HepG2 (cell line): ENCODE measurements around the gene TMEM80. TPM values are rescaled to one million over a fixed set of nuclear protein-coding genes. Genes with fewer than 3 reads are reported as not detected.

Experiments used
- BCL6 ChIP-seq: IDR thresholded peaks from 2 replicates; pipeline ENCODE4 v1.6.1; 2016; ENCODE audit warnings: missing genetic modification reagents, missing compliant biosample characterization
- CHD4 ChIP-seq: fragments of 200-600 bp; sonication (generic); IDR thresholded peaks from 2 replicates; pipeline ENCODE4 v1.7.0; 2017; ENCODE audit warnings: mild to moderate bottlenecking, low read length, borderline replicate concordance
- DNMT3B ChIP-seq: conservative IDR thresholded peaks from 2 replicates; pipeline ENCODE4 v1.6.1; 2016; ENCODE audit warnings: missing biosample characterization, control low read depth
- DZIP1 ChIP-seq: sonication (generic); formaldehyde crosslinking; IDR thresholded peaks from 2 replicates; pipeline ENCODE4 v1.5.0; 2020; ENCODE audit warnings: mild to moderate bottlenecking, missing genetic modification reagents
- FOXO4 ChIP-seq: sonication (generic); formaldehyde crosslinking; conservative IDR thresholded peaks from 2 replicates; pipeline ENCODE4 v1.8.1; 2023; ENCODE audit warnings: missing genetic modification reagents
- HMGA1 ChIP-seq: sonication (generic); formaldehyde crosslinking; conservative IDR thresholded peaks from 2 replicates; pipeline ENCODE4 v1.4.0; 2020; ENCODE audit warnings: missing genetic modification reagents
- HMGXB3 ChIP-seq: sonication (generic); formaldehyde crosslinking; IDR thresholded peaks from 2 replicates; pipeline ENCODE4 v1.4.0; 2020; ENCODE audit warnings: missing genetic modification reagents, borderline replicate concordance
- JDP2 ChIP-seq: sonication (generic); formaldehyde crosslinking; IDR thresholded peaks from 2 replicates; pipeline ENCODE4 v1.8.1; 2022; ENCODE audit warnings: missing genetic modification reagents, borderline replicate concordance
- KLF13 ChIP-seq: sonication (generic); formaldehyde crosslinking; IDR thresholded peaks from 2 replicates; pipeline ENCODE4 v1.4.0; 2020; ENCODE audit warnings: mild to moderate bottlenecking, missing genetic modification reagents
- MTERF4 ChIP-seq: sonication (generic); formaldehyde crosslinking; IDR thresholded peaks from 2 replicates; pipeline ENCODE4 v1.8.0; 2023; ENCODE audit warnings: mild to moderate bottlenecking, missing genetic modification reagents
- POLR2AphosphoS2 ChIP-seq: IDR thresholded peaks from 2 replicates; pipeline ENCODE4 v1.6.1; 2011; ENCODE audit warnings: low read depth, low read length, improper control_type of control experiment
- SOX5 ChIP-seq: IDR thresholded peaks from 2 replicates; pipeline ENCODE4 v1.6.1; 2016; ENCODE audit warnings: borderline replicate concordance
- SP2 ChIP-seq: sonication (generic); formaldehyde crosslinking; IDR thresholded peaks from 2 replicates; pipeline ENCODE4 v1.5.1; 2020; ENCODE audit warnings: mild to moderate bottlenecking, missing genetic modification reagents
- TEAD2 ChIP-seq: sonication (generic); formaldehyde crosslinking; IDR thresholded peaks from 2 replicates; pipeline ENCODE4 v1.9.0; 2021; ENCODE audit warnings: missing genetic modification reagents
- TOPORS ChIP-seq: sonication (generic); formaldehyde crosslinking; IDR thresholded peaks from 2 replicates; pipeline ENCODE4 v1.8.0; 2023; ENCODE audit warnings: mild to moderate bottlenecking, missing genetic modification reagents
- ZNF317 ChIP-seq: sonication (generic); formaldehyde crosslinking; IDR thresholded peaks from 2 replicates; pipeline ENCODE4 v1.5.0; 2020; ENCODE audit warnings: mild to moderate bottlenecking, missing genetic modification reagents
- ZNF335 ChIP-seq: sonication (generic); formaldehyde crosslinking; IDR thresholded peaks from 2 replicates; pipeline ENCODE4 v1.4.0; 2020; ENCODE audit warnings: missing genetic modification reagents
- ZNF446 ChIP-seq: sonication (generic); formaldehyde crosslinking; IDR thresholded peaks from 2 replicates; pipeline ENCODE4 v1.5.0; 2020; ENCODE audit warnings: mild to moderate bottlenecking, missing genetic modification reagents
- ZNF580 ChIP-seq: IDR thresholded peaks from 2 replicates; pipeline ENCODE4 v1.6.1; 2016; ENCODE audit warnings: low read depth, borderline replicate concordance
- ZNF766 ChIP-seq: sonication (generic); formaldehyde crosslinking; IDR thresholded peaks from 2 replicates; pipeline ENCODE4 v1.5.0; 2020; ENCODE audit warnings: missing genetic modification reagents, borderline replicate concordance
- ZNF878 ChIP-seq: sonication (generic); formaldehyde crosslinking; IDR thresholded peaks from 2 replicates; pipeline ENCODE4 v1.8.1; 2023; ENCODE audit warnings: mild to moderate bottlenecking, missing genetic modification reagents, moderate library complexity
- polyA plus RNA-seq, 8 experiments: library from polyadenylated mRNA; depleted of rRNA in 3 of 8; stranded (reverse) in 7 of 8; unstranded in 1 of 8; fragments of >200 nt; fragmentation: Illumina TruSeq in 4 of 8; extraction: Trizol in 4 of 8; gene quantifications; 2 replicates each; pipeline versions ENCODE4 v1.2.1 to v1.2.3, GENCODE V29; 2011 to 2016; ENCODE audit warnings: low read depth in 4 of 8, missing spikeins in 1 of 8, mixed read lengths in 1 of 8; ENCODE audit not compliant: insufficient read depth in 1 of 8
- total RNA-seq, 5 experiments: library from RNA; depleted of rRNA; stranded (reverse); fragments of >200 nt; fragmentation: Illumina TruSeq; extraction: Trizol; gene quantifications; 2 replicates each; pipeline ENCODE4 v1.2.3, GENCODE V29; 2016; ENCODE audit warnings: low read depth in 1 of 5

TMEM80 gene
- total and polyA plus RNA-seq, 2 of the 13 experiments (the other 11 are each of a cell fraction or from before 2014, with no cell fraction given): 5.6 to 17.1 TPM

GRCh38 chr11:705646-706438 lies 10.2 kb downstream of the TMEM80 start, which contains the start of gene EPS8L2 (continued):
- TF ChIP-seq HMGXB3 (CRISPR knock-in tag): no peak
- no peak for TF ChIP-seq SP2 (CRISPR knock-in tag)
- TF ChIP-seq DNMT3B (CRISPR knock-in tag): no peak
- TF ChIP-seq POLR2AphosphoS2: no peak
- no peak for TF ChIP-seq ZNF766 (CRISPR knock-in tag)
- no peak for TF ChIP-seq FOXO4
- TF ChIP-seq BCL6 (CRISPR knock-in tag): peak; percentile 17; the same call in 1 of the 2 replicates
- no peak for TF ChIP-seq CHD4
- TF ChIP-seq HMGA1 (CRISPR knock-in tag): no peak
- TF ChIP-seq JDP2 (CRISPR knock-in tag): no peak
- no peak for TF ChIP-seq ZNF335 (CRISPR knock-in tag)
- 0 out of 2 replicates have a peak, but pooled peaks have one; percentile 19 for TF ChIP-seq DZIP1 (CRISPR knock-in tag)
- TF ChIP-seq ZNF317 (CRISPR knock-in tag): no peak; the same call in 1 of the 2 replicates
- TF ChIP-seq ZNF446: no peak; the same call in 1 of the 2 replicates
- TF ChIP-seq SOX5 (CRISPR knock-in tag): no peak
- no peak for TF ChIP-seq ZNF580 (CRISPR knock-in tag)
- TF ChIP-seq TOPORS (CRISPR knock-in tag): no peak
- TF ChIP-seq ZNF878 (CRISPR knock-in tag): no peak
- TF ChIP-seq KLF13 (CRISPR knock-in tag): no peak
- 0 out of 2 replicates have a peak, but pooled peaks have one; percentile 32 for TF ChIP-seq MTERF4 (CRISPR knock-in tag)
- no peak for TF ChIP-seq TEAD2
